ENCODE measurements around the gene DYNC1I2. TPM values are rescaled to one million over a fixed set of nuclear protein-coding genes. Genes with fewer than 3 reads are reported as not detected.

DYNC1I2 gene
- total and polyA plus RNA-seq, 2 donors (not counting 1 experiment from before 2014, with no cell fraction given) = 109 to 238 TPM

GRCh38 chr2:171785450-171785849, 98.2 kb downstream of the DYNC1I2 start:
- no peaks in the 10 kb centered on the region for H3K27me3 ChIP-seq (ENCODE audit: control insufficient read depth, insufficient read depth, low read length)
- H2AFZ ChIP-seq (ENCODE audit: low read length) = no peak overlapping the region
- no peak overlapping the region for H3K9ac ChIP-seq (ENCODE audit: insufficient read depth, low read length)
- no peaks in the 10 kb centered on the region for H3K4me1 ChIP-seq (ENCODE audit: control insufficient read depth, extremely low read depth, insufficient read depth, low read length)
- no peak for DNase-seq (ENCODE audit: low read depth in 2 of 2)
- no peak for TF ChIP-seq CTCF (conservative IDR thresholded peaks at IDR 0.05 in 1 of 2, IDR thresholded peaks at IDR 0.05 in 1 of 2; ENCODE audit: low read depth in 1 of 2, low read length in 2 of 2)
- TF ChIP-seq EZH2 (IDR thresholded peaks at IDR 0.05; ENCODE audit: low read length, missing control alignments) = no peak
- H3K4me3 ChIP-seq (replicated peaks in 1 of 4; ENCODE audit: control extremely low read depth in 1 of 4, insufficient read depth in 1 of 4, low read depth in 3 of 4, low read length in 4 of 4) = no peak overlapping the region
- H3K9me3 ChIP-seq (ENCODE audit: control insufficient read depth, insufficient read depth, low read depth, low read length) = no peaks in the 10 kb centered on the region
- no peak overlapping the region for H3K27ac ChIP-seq (ENCODE audit: insufficient read depth, low read length)
- H3K4me2 ChIP-seq (ENCODE audit: extremely low read depth, insufficient read depth, low read length) = no peak overlapping the region
- H4K20me1 ChIP-seq (ENCODE audit: control insufficient read depth, extremely low read depth, insufficient read depth, low read length) = no peaks in the 10 kb centered on the region
- no peaks in the 10 kb centered on the region for H3K79me2 ChIP-seq (ENCODE audit: control insufficient read depth, insufficient read depth, low read length)
- H3K36me3 ChIP-seq (ENCODE audit: control insufficient read depth, insufficient read depth, low read length) = peaks cover 8% of the 10 kb centered on the region

- H3K9me3 ChIP-seq (ENCODE audit: control insufficient read depth, insufficient read depth, low read depth, low read length) = no peaks in the 10 kb centered on the region
- no peaks in the 10 kb centered on the region for H3K27me3 ChIP-seq (ENCODE audit: control insufficient read depth, insufficient read depth, low read length)
- H3K79me2 ChIP-seq (ENCODE audit: control insufficient read depth, insufficient read depth, low read length) = no peaks in the 10 kb centered on the region
- H3K36me3 ChIP-seq (ENCODE audit: control insufficient read depth, insufficient read depth, low read length) = peaks cover 8% of the 10 kb centered on the region
- TF ChIP-seq CTCF (conservative IDR thresholded peaks at IDR 0.05 in 1 of 2, IDR thresholded peaks at IDR 0.05 in 1 of 2; ENCODE audit: low read depth in 1 of 2, low read length in 2 of 2) (no peak), EZH2 (IDR thresholded peaks at IDR 0.05; ENCODE audit: low read length, missing control alignments) (no peak)
- no peak overlapping the region for H3K9ac ChIP-seq (ENCODE audit: insufficient read depth, low read length)
- no peak overlapping the region for H3K4me2 ChIP-seq (ENCODE audit: extremely low read depth, insufficient read depth, low read length)
- no peaks in the 10 kb centered on the region for H3K4me1 ChIP-seq (ENCODE audit: control insufficient read depth, extremely low read depth, insufficient read depth, low read length)
- no peak overlapping the region for H2AFZ ChIP-seq (ENCODE audit: low read length)
- no peak overlapping the region for H3K27ac ChIP-seq (ENCODE audit: insufficient read depth, low read length)
- no peaks in the 10 kb centered on the region for H4K20me1 ChIP-seq (ENCODE audit: control insufficient read depth, extremely low read depth, insufficient read depth, low read length)
- no peak overlapping the region for H3K4me3 ChIP-seq (replicated peaks in 1 of 4; ENCODE audit: control extremely low read depth in 1 of 4, insufficient read depth in 1 of 4, low read depth in 3 of 4, low read length in 4 of 4)
- no peak for DNase-seq (ENCODE audit: low read depth in 2 of 2)
These were observed 100.2 kb downstream of the DYNC1I2 start for GRCh38 chr2:171787333-171788072.

- no peaks in the 10 kb centered on the region for H4K20me1 ChIP-seq (ENCODE audit: control insufficient read depth, extremely low read depth, insufficient read depth, low read length)
- no peak overlapping the region for H3K27ac ChIP-seq (ENCODE audit: insufficient read depth, low read length)
- no peak for DNase-seq (ENCODE audit: low read depth in 2 of 2)
- H3K9me3 ChIP-seq (ENCODE audit: control insufficient read depth, insufficient read depth, low read depth, low read length) = no peaks in the 10 kb centered on the region
- no peak overlapping the region for H3K4me2 ChIP-seq (ENCODE audit: extremely low read depth, insufficient read depth, low read length)
- H2AFZ ChIP-seq (ENCODE audit: low read length) = no peak overlapping the region
- H3K4me1 ChIP-seq (ENCODE audit: control insufficient read depth, extremely low read depth, insufficient read depth, low read length) = no peaks in the 10 kb centered on the region
- H3K9ac ChIP-seq (ENCODE audit: insufficient read depth, low read length) = no peak overlapping the region
- H3K79me2 ChIP-seq (ENCODE audit: control insufficient read depth, insufficient read depth, low read length) = no peaks in the 10 kb centered on the region
- TF ChIP-seq CTCF (conservative IDR thresholded peaks at IDR 0.05 in 1 of 2, IDR thresholded peaks at IDR 0.05 in 1 of 2; ENCODE audit: low read depth in 1 of 2, low read length in 2 of 2) = no peak
- no peak for TF ChIP-seq EZH2 (IDR thresholded peaks at IDR 0.05; ENCODE audit: low read length, missing control alignments)
- H3K4me3 ChIP-seq (replicated peaks in 1 of 4; ENCODE audit: control extremely low read depth in 1 of 4, insufficient read depth in 1 of 4, low read depth in 3 of 4, low read length in 4 of 4) = no peak overlapping the region
- no peaks in the 10 kb centered on the region for H3K27me3 ChIP-seq (ENCODE audit: control insufficient read depth, insufficient read depth, low read length)
- H3K36me3 ChIP-seq (ENCODE audit: control insufficient read depth, insufficient read depth, low read length) = peaks cover 8% of the 10 kb centered on the region
These were observed 101.2 kb downstream of the DYNC1I2 start for GRCh38 chr2:171788316-171788993.
